Stimulated activated effector memory CD8-positive, alpha-beta T cell treated with anti-CD3 and anti-CD28 coated beads, Interleukin-12 subunit alpha, Interleukin-12 subunit beta, amount 100 ng/mL, for 72 hours (primary cell): Measurements from ENCODE around the gene TIMM10B.
"Not testable (repeated sequence)": the region's sequence is repeated elsewhere in the genome, so short reads cannot be mapped to it uniquely, and the experiment has no call there.

Experiments used
- ATAC-seq: fragments of 150-1000 bp; cut with Tn5 transposase; 2 replicates; pipeline ENCODE4 v1.10.0; 2021
- DNase-seq, 2 donors: peaks; one replicate each; pipeline ENCODE4 v3.0.0; 2021 to 2022; ENCODE audit warnings: low spot score in 2 of 2
- H3K27ac Mint-ChIP-seq: one replicate; pipeline ENCODE4 v1.8.0; 2022; ENCODE audit warnings: mild to moderate bottlenecking, mixed read lengths
- H3K36me3 Mint-ChIP-seq: one replicate; pipeline ENCODE4 v1.8.0; 2022; ENCODE audit warnings: mild to moderate bottlenecking, mixed read lengths
- H3K4me1 Mint-ChIP-seq: one replicate; pipeline ENCODE4 v1.8.0; 2022; ENCODE audit warnings: mixed read lengths
- H3K4me3 Mint-ChIP-seq: one replicate; pipeline ENCODE4 v1.8.0; 2022; ENCODE audit warnings: mild to moderate bottlenecking, mixed read lengths
- H3K9me3 Mint-ChIP-seq: one replicate; pipeline ENCODE4 v1.8.0; 2022; ENCODE audit warnings: mixed read lengths

Gene TIMM10B

GRCh38 chr11:6483015-6483414 lies 1.7 kb downstream of the TIMM10B start:
- no peak for DNase-seq

GRCh38 chr11:6485661-6486060 lies 4.4 kb downstream of the TIMM10B start:
- ATAC-seq = no peak
- peaks cover 23% of the 10 kb centered on the region for H3K36me3 Mint-ChIP-seq
- H3K4me1 Mint-ChIP-seq = peaks cover 21% of the 10 kb centered on the region
- H3K9me3 Mint-ChIP-seq = no peaks in the 10 kb centered on the region
- no peak overlapping the region for H3K4me3 Mint-ChIP-seq
- H3K27ac Mint-ChIP-seq = no peak overlapping the region
- DNase-seq = no peak

More at GRCh38 chr11:6483015-6483414, 1.7 kb downstream of the TIMM10B start:
- no peak for ATAC-seq
- Mint-ChIP-seq H3K36me3 (peaks cover 18% of the 10 kb centered on the region), H3K27ac (peak overlapping the region; percentile 99), H3K9me3 (no peaks in the 10 kb centered on the region), H3K4me1 (peaks cover 41% of the 10 kb centered on the region), H3K4me3 (peak overlapping the region; percentile 95)

GRCh38 chr11:6486256-6486655 lies 5.0 kb downstream of the TIMM10B start:
- H3K9me3 Mint-ChIP-seq = no peaks in the 10 kb centered on the region
- ATAC-seq (no peak), DNase-seq (no peak)
- peaks cover 23% of the 10 kb centered on the region for H3K36me3 Mint-ChIP-seq
- H3K4me1 Mint-ChIP-seq = peaks cover 15% of the 10 kb centered on the region
- no peak overlapping the region for H3K27ac Mint-ChIP-seq
- no peak overlapping the region for H3K4me3 Mint-ChIP-seq

GRCh38 chr11:6486938-6487337 lies 5.6 kb downstream of the TIMM10B start:
- Mint-ChIP-seq H3K4me1 (peaks cover 14% of the 10 kb centered on the region), H3K4me3 (no peak overlapping the region), H3K36me3 (peaks cover 26% of the 10 kb centered on the region), H3K9me3 (no peaks in the 10 kb centered on the region), H3K27ac (no peak overlapping the region)
- ATAC-seq = no peak
- DNase-seq = no peak

- Mint-ChIP-seq H3K27ac (peak overlapping the region; percentile 19), H3K4me3 (no peak overlapping the region), H3K9me3 (no peaks in the 10 kb centered on the region), H3K4me1 (peaks cover 4% of the 10 kb centered on the region), H3K36me3 (peaks cover 34% of the 10 kb centered on the region)
- DNase-seq (no peak), ATAC-seq (no peak)
These were observed 7.0 kb downstream of the TIMM10B start for GRCh38 chr11:6488342-6488741.

- DNase-seq (no peak), ATAC-seq (no peak)
- H3K4me3 Mint-ChIP-seq = no peak overlapping the region
- peak overlapping the region; percentile 24 for H3K27ac Mint-ChIP-seq
- no peaks in the 10 kb centered on the region for H3K4me1 Mint-ChIP-seq
- no peaks in the 10 kb centered on the region for H3K9me3 Mint-ChIP-seq
- peaks cover 38% of the 10 kb centered on the region for H3K36me3 Mint-ChIP-seq
These were observed 7.5 kb downstream of the TIMM10B start for GRCh38 chr11:6488821-6489220.

- DNase-seq (no peak), ATAC-seq (no peak)
- Mint-ChIP-seq H3K4me1 (no peaks in the 10 kb centered on the region), H3K27ac (peak overlapping the region; percentile 24), H3K9me3 (no peaks in the 10 kb centered on the region), H3K36me3 (peaks cover 43% of the 10 kb centered on the region), H3K4me3 (no peak overlapping the region)
These were observed 8.0 kb downstream of the TIMM10B start for GRCh38 chr11:6489306-6489705.

GRCh38 chr11:6497069-6497839 lies 16.0 kb downstream of the TIMM10B start, which contains the start of gene DNHD1:
Gene DNHD1, plus strand, starts transcription at chr11:6497280. Its CDS starts 936 bp downstream, at chr11:6498216.
- peaks cover 49% of the 10 kb centered on the region for H3K36me3 Mint-ChIP-seq
- DNase-seq (no peak), ATAC-seq (no peak)
- H3K4me1 Mint-ChIP-seq = peaks cover 6% of the 10 kb centered on the region
- H3K9me3 Mint-ChIP-seq = no peaks in the 10 kb centered on the region
- no peak within 1 kb of the TSS for H3K4me3 Mint-ChIP-seq
- no peak within 1 kb of the TSS for H3K27ac Mint-ChIP-seq

- H3K9me3 Mint-ChIP-seq = no peaks in the 10 kb centered on the region
- ATAC-seq (no peak), DNase-seq (no peak)
- H3K4me1 Mint-ChIP-seq = peaks cover 6% of the 10 kb centered on the region
- H3K4me3 Mint-ChIP-seq = no peak overlapping the region
- H3K36me3 Mint-ChIP-seq = peaks cover 52% of the 10 kb centered on the region
- H3K27ac Mint-ChIP-seq = no peak overlapping the region
These were observed 16.8 kb downstream of the TIMM10B start for GRCh38 chr11:6498121-6498520.

GRCh38 chr11:6498544-6498943 lies 17.2 kb downstream of the TIMM10B start:
- peaks cover 6% of the 10 kb centered on the region for H3K4me1 Mint-ChIP-seq
- H3K36me3 Mint-ChIP-seq = peaks cover 55% of the 10 kb centered on the region
- ATAC-seq (no peak), DNase-seq (no peak)
- H3K9me3 Mint-ChIP-seq = no peaks in the 10 kb centered on the region
- no peak overlapping the region for H3K4me3 Mint-ChIP-seq
- no peak overlapping the region for H3K27ac Mint-ChIP-seq

- Mint-ChIP-seq H3K36me3 (peaks cover 43% of the 10 kb centered on the region), H3K4me1 (peaks cover 2% of the 10 kb centered on the region)
These were observed 21.1 kb downstream of the TIMM10B start for GRCh38 chr11:6502382-6502781.

GRCh38 chr11:6504166-6504565 lies 22.9 kb downstream of the TIMM10B start:
- Mint-ChIP-seq H3K36me3 (peaks cover 48% of the 10 kb centered on the region), H3K4me1 (no peaks in the 10 kb centered on the region), H3K4me3 (no peak overlapping the region), H3K27ac (no peak overlapping the region), H3K9me3 (no peaks in the 10 kb centered on the region)
- no peak for ATAC-seq
- no peak for DNase-seq

More at GRCh38 chr11:6502382-6502781, 21.1 kb downstream of the TIMM10B start:
- H3K27ac Mint-ChIP-seq = peak overlapping the region; percentile 14
- ATAC-seq (no peak), DNase-seq (no peak)
- H3K9me3 Mint-ChIP-seq = no peaks in the 10 kb centered on the region
- H3K4me3 Mint-ChIP-seq = no peak overlapping the region

GRCh38 chr11:6505577-6506240 lies 24.4 kb downstream of the TIMM10B start:
- ATAC-seq = peak; percentile 57
- Mint-ChIP-seq H3K27ac (peak overlapping the region; percentile 27), H3K9me3 (no peaks in the 10 kb centered on the region), H3K4me1 (no peaks in the 10 kb centered on the region), H3K4me3 (no peak overlapping the region), H3K36me3 (peaks cover 54% of the 10 kb centered on the region)
- no peak for DNase-seq

GRCh38 chr11:6516865-6517264 lies 35.6 kb downstream of the TIMM10B start:
- no peak for ATAC-seq
- H3K9me3 Mint-ChIP-seq = no peaks in the 10 kb centered on the region
- H3K27ac Mint-ChIP-seq = no peak overlapping the region

GRCh38 chr11:6520265-6520664 lies 39.0 kb downstream of the TIMM10B start:
- peaks cover 37% of the 10 kb centered on the region for H3K36me3 Mint-ChIP-seq
- peaks cover 5% of the 10 kb centered on the region for H3K4me1 Mint-ChIP-seq
- H3K27ac Mint-ChIP-seq = no peak overlapping the region
- no peak overlapping the region for H3K4me3 Mint-ChIP-seq
- DNase-seq = no peak
- H3K9me3 Mint-ChIP-seq = no peaks in the 10 kb centered on the region
- no peak for ATAC-seq

More at GRCh38 chr11:6516865-6517264, 35.6 kb downstream of the TIMM10B start:
- Mint-ChIP-seq H3K36me3 (peaks cover 62% of the 10 kb centered on the region), H3K4me3 (no peak overlapping the region), H3K4me1 (no peaks in the 10 kb centered on the region)
- DNase-seq = no peak

GRCh38 chr11:6521946-6522345 lies 40.6 kb downstream of the TIMM10B start:
- DNase-seq, H3K27ac Mint-ChIP-seq, H3K4me3 Mint-ChIP-seq, H3K9me3 Mint-ChIP-seq, ATAC-seq: not testable (repeated sequence)
- Mint-ChIP-seq H3K36me3 (peaks cover 20% of the 10 kb centered on the region), H3K4me1 (peaks cover 16% of the 10 kb centered on the region)
